AG09319 (cell line): Measurements from ENCODE around the gene LGI2.

Source experiments
- DNase-seq: peaks from one replicate; pipeline ENCODE4 v3.0.0-alpha.2; 2010; ENCODE audit warnings: low read depth; ENCODE audit errors: extremely low read depth
- CTCF ChIP-seq: IDR thresholded peaks from 2 replicates; pipeline ENCODE4 v1.5.1; 2011; ENCODE audit warnings: low read depth, mild to moderate bottlenecking, inconsistent platforms, low read length, moderate library complexity

Gene LGI2

GRCh38 chr4:25050370-25051078, 19.8 kb upstream of the LGI2 start:
- DNase-seq, result no peak
- no peak for TF ChIP-seq CTCF

- no peak for TF ChIP-seq CTCF
Measured at GRCh38 chr4:25043548-25043947, 12.8 kb upstream of the LGI2 start.

GRCh38 chr4:25033526-25033925, 2.8 kb upstream of the LGI2 start:
- DNase-seq, result no peak
- no peak for TF ChIP-seq CTCF

More at GRCh38 chr4:25043548-25043947, 12.8 kb upstream of the LGI2 start:
- DNase-seq, result no peak

- DNase-seq, result no peak
- TF ChIP-seq CTCF, result no peak; the same call in 1 of the 2 replicates
Measured at GRCh38 chr4:25032126-25032525, 1.4 kb upstream of the LGI2 start.

- no peak for DNase-seq
- no peak for TF ChIP-seq CTCF
Measured at GRCh38 chr4:25031077-25031621, 403 bp upstream of the LGI2 start.

- no peak for DNase-seq
- no peak for TF ChIP-seq CTCF
Measured at GRCh38 chr4:25029479-25030276, 1.1 kb downstream of the LGI2 start.

GRCh38 chr4:25028851-25029250, 1.9 kb downstream of the LGI2 start:
- TF ChIP-seq CTCF, result no peak
- DNase-seq, result no peak
